AG04449 (cell line): ENCODE results near the gene MS4A8.
"Not testable (repeated sequence)": the region's sequence is repeated elsewhere in the genome, so short reads cannot be mapped to it uniquely, and the experiment has no call there.

Experiments
- CTCF ChIA-PET: fragments of 350-600 bp; formaldehyde crosslinking; extraction: SDS; loops from one replicate; lab custom pipeline; 2021; ENCODE audit warnings: antibody characterized with exemption; lab: Yijun Ruan, JAX
- POLR2A ChIA-PET: fragments of 400-600, 350-600 bp; formaldehyde crosslinking; extraction: SDS; loops from one replicate; lab custom pipeline; 2020; ENCODE audit warnings: antibody characterized with exemption, inconsistent platforms; lab: Yijun Ruan, JAX
- DNase-seq: peaks from one replicate; pipeline ENCODE4 v3.0.0-alpha.2; 2010; ENCODE audit warnings: low read depth, low spot score
- H3K4me3 ChIP-seq: 2 replicates; pipeline ENCODE4 v1.5.1; 2011; ENCODE audit warnings: low read depth, mild to moderate bottlenecking, control low read depth, low read length
- TF ChIP-seq, protein P1 (sequence below): IDR thresholded peaks from one replicate; pipeline ENCODE4 v1.5.1; 2011; ENCODE audit warnings: mild to moderate bottlenecking, moderate library complexity, low read length, control low read depth, inconsistent platforms; ENCODE audit not compliant: insufficient read depth; ENCODE audit errors: missing control alignments

The MS4A8 gene

DNA sequence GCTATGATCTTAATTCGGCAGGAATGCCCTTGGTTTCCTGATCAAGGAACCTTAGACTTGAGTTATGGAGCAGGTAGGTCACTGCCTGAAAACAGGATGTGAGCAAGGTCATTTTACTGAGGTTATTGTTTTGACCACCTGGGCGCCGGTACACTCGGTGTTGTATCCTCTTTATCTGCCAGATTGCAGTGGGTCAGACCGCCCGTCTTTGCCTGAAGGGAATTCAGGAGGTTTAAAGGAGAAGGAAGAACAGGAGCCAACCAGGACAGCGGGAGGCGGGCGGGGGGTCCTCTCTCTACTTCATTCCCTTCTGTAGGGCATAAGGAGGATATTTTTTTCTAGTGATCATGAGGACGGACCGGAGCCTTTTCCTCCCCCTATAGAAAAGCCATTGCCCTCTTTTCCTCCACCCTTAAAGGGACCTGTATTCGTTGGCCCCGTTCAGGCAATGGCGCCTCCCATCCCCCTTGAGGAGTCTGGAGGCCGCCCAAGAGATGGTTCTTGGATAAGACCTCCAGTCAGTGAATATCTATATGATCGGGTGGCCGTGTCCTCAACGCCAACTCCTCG lies 57.9 kb downstream of the MS4A8 start:
- DNase-seq: no peak
- TF ChIP-seq, protein P1, sequence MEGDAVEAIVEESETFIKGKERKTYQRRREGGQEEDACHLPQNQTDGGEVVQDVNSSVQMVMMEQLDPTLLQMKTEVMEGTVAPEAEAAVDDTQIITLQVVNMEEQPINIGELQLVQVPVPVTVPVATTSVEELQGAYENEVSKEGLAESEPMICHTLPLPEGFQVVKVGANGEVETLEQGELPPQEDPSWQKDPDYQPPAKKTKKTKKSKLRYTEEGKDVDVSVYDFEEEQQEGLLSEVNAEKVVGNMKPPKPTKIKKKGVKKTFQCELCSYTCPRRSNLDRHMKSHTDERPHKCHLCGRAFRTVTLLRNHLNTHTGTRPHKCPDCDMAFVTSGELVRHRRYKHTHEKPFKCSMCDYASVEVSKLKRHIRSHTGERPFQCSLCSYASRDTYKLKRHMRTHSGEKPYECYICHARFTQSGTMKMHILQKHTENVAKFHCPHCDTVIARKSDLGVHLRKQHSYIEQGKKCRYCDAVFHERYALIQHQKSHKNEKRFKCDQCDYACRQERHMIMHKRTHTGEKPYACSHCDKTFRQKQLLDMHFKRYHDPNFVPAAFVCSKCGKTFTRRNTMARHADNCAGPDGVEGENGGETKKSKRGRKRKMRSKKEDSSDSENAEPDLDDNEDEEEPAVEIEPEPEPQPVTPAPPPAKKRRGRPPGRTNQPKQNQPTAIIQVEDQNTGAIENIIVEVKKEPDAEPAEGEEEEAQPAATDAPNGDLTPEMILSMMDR: no peak
- H3K4me3 ChIP-seq: no peak overlapping the region
- POLR2A ChIA-PET: no interaction called here
- CTCF ChIA-PET: no interaction called here

DNA sequence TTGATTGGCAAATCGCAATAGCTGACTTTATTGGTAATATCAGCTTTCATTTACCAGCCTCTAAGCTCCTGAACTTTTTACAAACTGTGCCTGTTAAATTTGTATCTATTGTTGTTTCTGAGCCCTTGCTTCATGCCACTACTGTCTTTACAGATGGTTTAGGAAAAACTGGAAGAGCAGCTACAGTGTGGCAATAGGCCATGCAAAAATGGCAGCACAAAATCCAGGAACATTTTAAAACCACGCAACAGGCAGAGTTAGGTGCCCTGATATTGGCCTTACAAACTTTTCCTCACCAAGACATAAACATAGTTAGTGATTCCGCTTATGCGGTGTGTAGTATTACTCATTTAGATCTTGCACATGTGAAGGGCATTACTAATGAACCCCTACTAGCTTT lies 59.3 kb downstream of the MS4A8 start:
- DNase-seq, POLR2A ChIA-PET, CTCF ChIA-PET, H3K4me3 ChIP-seq: not testable (repeated sequence)

GRCh38 chr11:60759438-60760225 lies 60.2 kb downstream of the MS4A8 start:
- POLR2A ChIA-PET, DNase-seq, H3K4me3 ChIP-seq: not testable (repeated sequence)
- CTCF ChIA-PET: interaction anchor here (1.5 kb wide), 1 partner anchor 15 kb away, joined by 4 read pairs; no protein-coding TSS in a partner anchor

GRCh38 chr11:60761436-60762190 lies 62.2 kb downstream of the MS4A8 start:
- ChIA-PET POLR2A (no interaction called here), CTCF (interaction anchor here (6.0 kb wide), 1 partner anchor 15 kb away, joined by 101 read pairs; no protein-coding TSS in a partner anchor)
- no peak for DNase-seq
- no peak overlapping the region for H3K4me3 ChIP-seq
- TF ChIP-seq, protein P1: no peak

- H3K4me3 ChIP-seq: no peak overlapping the region
- POLR2A ChIA-PET: no interaction called here
- DNase-seq: no peak
- TF ChIP-seq, protein P1: no peak
- CTCF ChIA-PET: interaction anchor here (0.7 to 6.0 kb wide), 2 partner anchors 13 to 22 kb away, joined by 3 to 101 read pairs; partner anchors contain the start of gene MS4A10
These were observed 63.7 kb downstream of the MS4A8 start for GRCh38 chr11:60762851-60763691.

DNA sequence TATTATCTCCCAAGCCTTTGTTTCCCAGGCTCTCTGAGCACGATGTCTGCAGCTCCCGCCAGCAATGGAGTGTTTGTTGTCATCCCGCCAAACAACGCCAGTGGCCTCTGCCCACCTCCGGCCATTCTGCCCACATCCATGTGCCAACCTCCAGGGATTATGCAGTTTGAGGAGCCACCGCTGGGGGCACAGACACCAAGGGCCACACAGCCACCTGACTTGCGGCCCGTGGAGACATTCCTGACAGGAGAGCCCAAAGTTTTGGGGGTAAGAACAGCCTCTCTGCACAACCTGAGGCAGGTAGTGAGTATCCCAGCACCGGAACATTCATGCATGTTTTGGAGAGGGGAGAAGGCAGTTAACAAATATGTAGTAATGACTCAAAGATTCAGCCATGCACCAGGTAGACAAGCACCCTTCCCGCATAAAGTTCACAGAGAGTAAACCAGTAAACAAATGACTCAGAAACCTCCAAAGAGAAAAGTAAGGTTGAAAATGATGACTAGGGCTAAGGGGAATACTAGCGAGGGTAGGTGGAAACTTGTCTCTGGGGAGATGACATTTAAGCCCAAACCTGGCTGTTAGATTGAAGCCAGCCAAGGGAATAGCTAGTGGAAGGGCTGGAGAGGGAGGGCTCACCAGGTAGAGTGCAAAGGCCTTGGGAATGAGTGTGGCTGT lies 64.4 kb downstream of the MS4A8 start:
- ChIA-PET POLR2A (no interaction called here), CTCF (interaction anchor here (6.0 kb wide), 1 partner anchor 12 kb away, joined by 101 read pairs; no protein-coding TSS in a partner anchor)
- TF ChIP-seq, protein P1: no peak
- no peak overlapping the region for H3K4me3 ChIP-seq
- no peak for DNase-seq
